ENCODE measurements around the gene ZBTB11.
"Not testable (repeated sequence)": the region's sequence is repeated elsewhere in the genome, so short reads cannot be mapped to it uniquely, and the experiment has no call there.

Gene ZBTB11

DNA sequence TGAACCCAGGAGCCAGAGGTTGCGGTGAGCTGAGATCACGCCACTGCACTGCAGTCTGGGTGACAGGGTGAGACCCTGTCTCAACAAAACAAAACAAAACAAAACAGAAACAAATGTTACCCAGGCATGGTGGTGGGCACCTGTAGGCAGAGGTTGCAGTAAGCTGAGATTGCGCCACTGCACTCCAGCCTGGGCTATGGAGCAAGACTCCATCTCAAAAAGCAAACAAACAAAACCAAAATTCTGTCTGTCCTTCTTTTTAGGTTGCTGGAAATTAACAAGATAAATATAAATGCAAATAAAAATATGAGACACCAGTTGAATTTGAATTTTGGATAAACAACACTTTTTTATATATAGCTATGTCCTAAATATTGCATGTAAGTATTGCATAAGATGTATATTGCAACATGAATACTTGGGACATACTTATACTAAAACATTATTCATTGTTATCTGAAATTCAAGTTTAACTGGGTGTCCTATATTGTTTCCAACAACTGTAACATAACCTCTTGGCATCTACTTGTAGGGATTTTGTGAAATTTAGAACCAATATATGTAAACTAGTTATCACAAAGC, 42.8 kb upstream of the ZBTB11 start:
- no peaks in the 10 kb centered on the region for H3K9me3 ChIP-seq (ENCODE audit: low read depth, low read length)
- H3K27ac ChIP-seq, result no peak overlapping the region
- no peak overlapping the region for H3K4me3 ChIP-seq
- H3K36me3 ChIP-seq (ENCODE audit: insufficient read depth, low read length), result no peaks in the 10 kb centered on the region
- H3K9ac ChIP-seq (ENCODE audit: insufficient read length), result no peak overlapping the region
- DNase-seq (ENCODE audit: low read depth, low spot score), result no peak
- TF ChIP-seq POLR2AphosphoS5 (IDR thresholded peaks at IDR 0.05; ENCODE audit: borderline replicate concordance, low read depth, low read length) (no peak), EZH2 (IDR thresholded peaks at IDR 0.05) (no peak), FOXP2 (optimal IDR thresholded peaks at IDR 0.05; ENCODE audit: control extremely low read depth, extremely low read length, insufficient read depth) (no peak)

DNA sequence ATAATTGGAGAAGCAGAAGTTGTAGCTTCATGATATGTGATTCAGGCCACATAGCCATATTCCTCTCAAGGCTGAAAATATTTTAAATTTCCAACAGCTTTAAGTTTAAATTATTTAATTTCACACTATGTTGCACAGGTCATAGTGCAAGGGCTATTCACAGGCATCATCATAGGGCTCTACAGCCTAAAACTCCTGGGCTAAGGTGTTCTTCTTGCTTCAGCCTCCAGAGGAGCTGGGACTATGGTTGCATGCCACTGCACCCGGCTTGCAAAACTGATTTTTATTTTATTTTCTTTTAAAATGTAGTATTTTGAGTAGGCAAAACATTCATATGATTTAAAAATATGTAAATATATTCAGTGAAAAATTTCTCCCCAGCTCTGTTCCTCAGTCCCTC, 41.5 kb upstream of the ZBTB11 start:
- H3K27ac ChIP-seq, result no peak overlapping the region
- no peaks in the 10 kb centered on the region for H3K36me3 ChIP-seq (ENCODE audit: insufficient read depth, low read length)
- H3K4me3 ChIP-seq, result no peak overlapping the region
- H3K9me3 ChIP-seq (ENCODE audit: low read depth, low read length), result no peaks in the 10 kb centered on the region
- TF ChIP-seq POLR2AphosphoS5 (IDR thresholded peaks at IDR 0.05; ENCODE audit: borderline replicate concordance, low read depth, low read length) (no peak), EZH2 (IDR thresholded peaks at IDR 0.05) (no peak), FOXP2 (optimal IDR thresholded peaks at IDR 0.05; ENCODE audit: control extremely low read depth, extremely low read length, insufficient read depth) (no peak)
- no peak for DNase-seq (ENCODE audit: low read depth, low spot score)
- no peak overlapping the region for H3K9ac ChIP-seq (ENCODE audit: insufficient read length)

DNA sequence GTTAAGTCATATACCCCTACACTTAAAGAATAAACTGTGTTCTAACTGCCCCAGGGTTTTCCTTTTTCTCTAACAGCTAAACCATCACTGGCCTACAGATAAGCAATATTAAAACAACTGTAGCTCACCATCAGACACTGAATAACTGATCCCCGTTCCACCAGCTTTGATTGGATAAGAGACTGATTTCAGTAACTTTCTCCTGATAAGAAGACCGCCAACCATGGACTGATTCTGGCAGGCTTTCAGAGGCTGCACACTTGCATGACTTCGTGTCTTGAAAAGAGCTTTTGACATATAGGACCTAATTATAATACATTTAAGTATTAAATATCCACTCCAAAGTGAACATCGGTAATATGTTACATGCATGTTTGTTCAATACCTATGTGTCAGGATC, 32.2 kb upstream of the ZBTB11 start:
- H3K9me3 ChIP-seq (ENCODE audit: low read depth, low read length), result no peaks in the 10 kb centered on the region

DNA sequence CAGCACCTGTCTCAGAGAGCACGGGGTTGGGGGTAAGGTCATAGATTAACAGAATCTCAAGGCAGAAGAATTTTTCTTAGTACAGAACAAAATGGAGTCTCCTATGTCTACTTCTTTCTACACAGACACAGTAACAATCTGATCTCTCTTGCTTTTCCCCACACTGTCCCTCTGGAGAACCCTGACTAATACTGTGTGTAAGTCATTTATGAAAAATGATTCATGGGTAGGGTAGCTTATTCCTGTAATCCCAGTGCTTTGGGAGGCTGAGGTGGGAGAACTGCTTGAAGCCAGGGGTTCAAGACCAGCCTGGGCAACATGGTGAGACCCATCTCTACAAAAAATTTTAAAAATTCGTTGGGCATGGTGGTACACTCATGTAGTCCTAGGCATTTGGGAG, 27.7 kb upstream of the ZBTB11 start:
- not testable (repeated sequence) for H3K4me3 ChIP-seq; H3K36me3 ChIP-seq (ENCODE audit: insufficient read depth, low read length); DNase-seq (ENCODE audit: low read depth, low spot score); H3K27ac ChIP-seq; H3K9me3 ChIP-seq (ENCODE audit: low read depth, low read length); H3K9ac ChIP-seq (ENCODE audit: insufficient read length)

More for the DNA sequence above, 32.2 kb upstream of the ZBTB11 start:
- no peak for DNase-seq (ENCODE audit: low read depth, low spot score)
- Histone ChIP-seq H3K36me3 (ENCODE audit: insufficient read depth, low read length) (no peaks in the 10 kb centered on the region), H3K27ac (no peak overlapping the region), H3K4me3 (no peak overlapping the region), H3K9ac (ENCODE audit: insufficient read length) (no peak overlapping the region)
- no peak for TF ChIP-seq FOXP2 (optimal IDR thresholded peaks at IDR 0.05; ENCODE audit: control extremely low read depth, extremely low read length, insufficient read depth)

DNA sequence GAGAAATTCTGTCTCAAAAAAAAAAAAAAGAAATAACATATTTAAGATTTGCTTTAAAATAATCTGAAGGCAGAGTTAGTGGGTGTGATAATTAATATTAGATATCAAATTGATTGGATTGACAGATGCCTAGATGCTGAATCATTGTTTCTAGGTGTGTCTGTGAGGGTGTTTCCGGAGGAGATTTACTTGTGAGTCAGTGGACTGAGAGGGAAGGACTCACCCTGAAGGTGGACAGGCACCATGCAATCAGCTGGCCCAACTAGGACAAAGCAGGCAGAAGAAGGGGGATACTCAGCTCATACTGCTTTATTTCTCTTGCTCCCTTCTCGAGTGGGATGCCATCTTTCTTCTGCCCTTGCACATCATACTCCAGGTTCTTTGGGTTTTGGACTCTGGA, 26.2 kb upstream of the ZBTB11 start:
- no peaks in the 10 kb centered on the region for H3K9me3 ChIP-seq (ENCODE audit: low read depth, low read length)
- H3K4me3 ChIP-seq, result no peak overlapping the region
- TF ChIP-seq EZH2 (IDR thresholded peaks at IDR 0.05), result no peak
- no peak for TF ChIP-seq POLR2AphosphoS5 (IDR thresholded peaks at IDR 0.05; ENCODE audit: borderline replicate concordance, low read depth, low read length)
- no peak for TF ChIP-seq FOXP2 (optimal IDR thresholded peaks at IDR 0.05; ENCODE audit: control extremely low read depth, extremely low read length, insufficient read depth)
- H3K27ac ChIP-seq, result no peak overlapping the region
- no peaks in the 10 kb centered on the region for H3K36me3 ChIP-seq (ENCODE audit: insufficient read depth, low read length)
- no peak overlapping the region for H3K9ac ChIP-seq (ENCODE audit: insufficient read length)
- DNase-seq (ENCODE audit: low read depth, low spot score), result no peak

DNA sequence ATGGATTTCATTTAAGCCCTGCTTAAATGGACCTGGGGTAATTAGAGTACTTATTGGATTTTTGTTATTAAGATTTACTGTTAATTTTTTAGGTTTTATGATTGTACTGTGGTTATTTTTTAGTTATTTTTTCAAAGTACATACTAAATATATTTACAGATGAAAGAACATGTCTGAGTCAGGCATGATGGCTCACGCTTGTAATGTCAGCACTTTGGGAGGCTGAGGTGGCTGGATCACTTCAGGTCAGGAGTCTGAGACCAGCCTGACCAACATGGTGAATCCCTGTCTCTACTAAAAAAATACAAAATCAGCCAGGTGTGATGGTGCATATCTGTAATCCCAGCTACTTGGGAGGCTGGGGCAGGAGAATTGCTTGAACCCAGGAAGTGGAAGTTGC, 25.8 kb upstream of the ZBTB11 start:
- H3K4me3 ChIP-seq, result no peak overlapping the region
- no peaks in the 10 kb centered on the region for H3K36me3 ChIP-seq (ENCODE audit: insufficient read depth, low read length)
- no peaks in the 10 kb centered on the region for H3K9me3 ChIP-seq (ENCODE audit: low read depth, low read length)
- TF ChIP-seq POLR2AphosphoS5 (IDR thresholded peaks at IDR 0.05; ENCODE audit: borderline replicate concordance, low read depth, low read length), result no peak
- TF ChIP-seq FOXP2 (optimal IDR thresholded peaks at IDR 0.05; ENCODE audit: control extremely low read depth, extremely low read length, insufficient read depth), result no peak
- no peak for TF ChIP-seq EZH2 (IDR thresholded peaks at IDR 0.05)
- no peak overlapping the region for H3K9ac ChIP-seq (ENCODE audit: insufficient read length)
- no peak for DNase-seq (ENCODE audit: low read depth, low spot score)
- no peak overlapping the region for H3K27ac ChIP-seq

DNA sequence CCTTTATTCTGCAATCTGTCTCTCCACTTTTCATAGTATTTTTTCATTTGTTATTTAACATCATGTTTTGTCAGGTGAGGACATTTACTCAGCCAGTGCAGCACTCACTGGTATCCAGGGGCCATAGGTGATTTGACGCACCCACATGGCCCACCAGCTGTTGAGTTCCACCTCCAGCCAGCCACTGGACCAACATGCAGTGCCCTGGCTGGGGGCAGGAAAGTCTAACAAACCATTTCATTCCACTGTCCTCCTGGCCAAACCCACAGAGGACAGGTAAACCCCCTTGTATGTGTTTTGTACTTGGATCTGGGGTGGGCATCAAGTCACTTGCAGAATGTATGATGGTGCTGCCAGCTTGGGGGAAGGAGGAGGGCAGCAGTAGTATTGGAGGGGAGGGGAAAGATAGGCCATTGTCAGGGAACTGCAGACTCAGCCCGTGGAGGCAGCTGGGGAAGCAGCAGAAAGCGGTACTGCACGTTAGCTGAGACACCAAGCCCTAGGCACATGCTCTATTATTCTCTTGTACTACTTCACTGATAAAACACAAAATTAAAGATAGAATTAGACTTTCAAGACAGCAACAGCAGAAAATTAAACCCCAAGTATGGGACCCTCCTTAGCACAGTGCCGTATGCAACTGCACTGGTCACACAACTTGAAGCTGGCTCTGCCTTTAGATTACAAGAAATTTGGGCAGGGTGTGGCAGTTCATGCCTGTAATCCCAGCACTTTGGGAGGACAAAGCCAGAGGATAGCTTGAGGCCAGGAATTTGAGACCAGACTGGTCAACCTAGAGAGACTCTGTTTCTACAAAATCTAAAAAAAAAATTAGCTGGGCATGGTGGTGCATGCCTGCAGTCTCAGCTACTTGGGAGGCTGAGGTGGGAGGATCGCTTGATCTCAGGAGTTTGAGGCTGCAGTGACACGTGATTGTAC, 25.0 kb upstream of the ZBTB11 start:
- no peaks in the 10 kb centered on the region for H3K36me3 ChIP-seq (ENCODE audit: insufficient read depth, low read length)
- DNase-seq (ENCODE audit: low read depth, low spot score), result no peak
- no peak overlapping the region for H3K27ac ChIP-seq
- no peak overlapping the region for H3K9ac ChIP-seq (ENCODE audit: insufficient read length)
- H3K4me3 ChIP-seq, result no peak overlapping the region
- TF ChIP-seq EZH2 (IDR thresholded peaks at IDR 0.05), result no peak
- TF ChIP-seq FOXP2 (optimal IDR thresholded peaks at IDR 0.05; ENCODE audit: control extremely low read depth, extremely low read length, insufficient read depth), result no peak
- no peak for TF ChIP-seq POLR2AphosphoS5 (IDR thresholded peaks at IDR 0.05; ENCODE audit: borderline replicate concordance, low read depth, low read length)
- H3K9me3 ChIP-seq (ENCODE audit: low read depth, low read length), result no peaks in the 10 kb centered on the region

DNA sequence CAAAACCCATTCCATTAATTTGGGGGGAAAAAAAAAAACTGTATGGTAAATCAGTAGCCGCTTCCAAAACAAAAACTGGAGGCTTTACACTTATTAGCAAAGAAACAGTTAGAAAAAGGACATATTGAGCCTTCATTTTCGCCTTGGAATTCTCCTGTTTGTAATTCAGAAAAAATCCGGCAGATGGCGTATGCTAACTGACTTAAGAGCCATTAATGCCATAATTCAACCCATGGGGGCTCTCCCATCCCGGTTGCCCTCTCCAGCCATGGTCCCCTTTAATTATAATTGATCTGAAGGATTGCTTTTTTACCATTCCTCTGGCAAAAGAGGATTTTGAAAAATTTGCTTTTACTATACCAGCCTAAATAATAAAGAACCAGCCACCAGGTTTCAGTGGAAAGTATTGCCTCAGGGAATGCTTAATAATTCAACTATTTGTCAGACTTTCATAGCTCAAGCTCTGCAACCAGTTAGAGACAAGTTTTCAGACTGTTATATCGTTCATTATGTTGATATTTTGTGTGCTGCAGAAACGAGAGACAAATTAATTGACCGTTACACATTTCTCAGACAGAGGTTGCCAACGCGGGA, 18.9 kb upstream of the ZBTB11 start:
- no peak for TF ChIP-seq EZH2 (IDR thresholded peaks at IDR 0.05)
- no peak for TF ChIP-seq POLR2AphosphoS5 (IDR thresholded peaks at IDR 0.05; ENCODE audit: borderline replicate concordance, low read depth, low read length)
- TF ChIP-seq FOXP2 (optimal IDR thresholded peaks at IDR 0.05; ENCODE audit: control extremely low read depth, extremely low read length, insufficient read depth), result no peak
- H3K4me3 ChIP-seq, result peak overlapping the region; percentile 54
- no peaks in the 10 kb centered on the region for H3K9me3 ChIP-seq (ENCODE audit: low read depth, low read length)
- no peak for DNase-seq (ENCODE audit: low read depth, low spot score)
- peak overlapping the region; percentile 62 for H3K27ac ChIP-seq
- no peaks in the 10 kb centered on the region for H3K36me3 ChIP-seq (ENCODE audit: insufficient read depth, low read length)
- H3K9ac ChIP-seq (ENCODE audit: insufficient read length), result no peak overlapping the region

DNA sequence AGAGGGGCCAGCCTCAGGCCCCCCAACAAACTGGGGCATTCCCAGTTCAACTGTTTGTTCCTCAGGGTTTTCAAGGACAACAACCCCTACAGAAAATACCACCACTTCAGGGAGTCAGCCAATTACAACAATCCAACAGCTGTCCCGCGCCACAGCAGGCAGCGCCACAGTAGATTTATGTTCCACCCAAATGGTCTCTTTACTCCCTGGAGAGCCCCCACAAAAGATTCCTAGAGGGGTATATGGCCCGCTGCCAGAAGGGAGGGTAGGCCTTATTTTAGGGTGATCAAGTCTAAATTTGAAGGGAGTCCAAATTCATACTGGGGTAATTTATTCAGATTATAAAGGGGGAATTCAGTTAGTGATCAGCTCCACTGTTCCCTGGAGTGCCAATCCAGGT, 17.9 kb upstream of the ZBTB11 start:
- DNase-seq (ENCODE audit: low read depth, low spot score); H3K4me3 ChIP-seq: not testable (repeated sequence)

DNA sequence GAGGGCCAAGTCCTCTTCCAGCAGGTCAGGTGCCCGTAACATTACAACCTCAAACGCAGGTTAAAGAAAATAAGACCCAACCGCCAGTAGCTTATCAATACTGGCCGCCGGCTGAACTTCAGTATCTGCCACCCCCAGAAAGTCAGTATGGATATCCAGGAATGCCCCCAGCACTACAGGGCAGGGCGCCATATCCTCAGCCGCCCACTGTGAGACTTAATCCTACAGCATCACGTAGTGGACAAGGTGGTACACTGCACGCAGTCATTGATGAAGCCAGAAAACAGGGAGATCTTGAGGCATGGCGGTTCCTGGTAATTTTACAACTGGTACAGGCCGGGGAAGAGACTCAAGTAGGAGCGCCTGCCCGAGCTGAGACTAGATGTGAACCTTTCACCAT, 16.6 kb upstream of the ZBTB11 start:
- DNase-seq (ENCODE audit: low read depth, low spot score); H3K4me3 ChIP-seq; H3K27ac ChIP-seq: not testable (repeated sequence)

More for the DNA sequence above, 17.9 kb upstream of the ZBTB11 start:
- H3K9me3 ChIP-seq (ENCODE audit: low read depth, low read length); H3K9ac ChIP-seq (ENCODE audit: insufficient read length); H3K36me3 ChIP-seq (ENCODE audit: insufficient read depth, low read length); H3K27ac ChIP-seq: not testable (repeated sequence)

DNA sequence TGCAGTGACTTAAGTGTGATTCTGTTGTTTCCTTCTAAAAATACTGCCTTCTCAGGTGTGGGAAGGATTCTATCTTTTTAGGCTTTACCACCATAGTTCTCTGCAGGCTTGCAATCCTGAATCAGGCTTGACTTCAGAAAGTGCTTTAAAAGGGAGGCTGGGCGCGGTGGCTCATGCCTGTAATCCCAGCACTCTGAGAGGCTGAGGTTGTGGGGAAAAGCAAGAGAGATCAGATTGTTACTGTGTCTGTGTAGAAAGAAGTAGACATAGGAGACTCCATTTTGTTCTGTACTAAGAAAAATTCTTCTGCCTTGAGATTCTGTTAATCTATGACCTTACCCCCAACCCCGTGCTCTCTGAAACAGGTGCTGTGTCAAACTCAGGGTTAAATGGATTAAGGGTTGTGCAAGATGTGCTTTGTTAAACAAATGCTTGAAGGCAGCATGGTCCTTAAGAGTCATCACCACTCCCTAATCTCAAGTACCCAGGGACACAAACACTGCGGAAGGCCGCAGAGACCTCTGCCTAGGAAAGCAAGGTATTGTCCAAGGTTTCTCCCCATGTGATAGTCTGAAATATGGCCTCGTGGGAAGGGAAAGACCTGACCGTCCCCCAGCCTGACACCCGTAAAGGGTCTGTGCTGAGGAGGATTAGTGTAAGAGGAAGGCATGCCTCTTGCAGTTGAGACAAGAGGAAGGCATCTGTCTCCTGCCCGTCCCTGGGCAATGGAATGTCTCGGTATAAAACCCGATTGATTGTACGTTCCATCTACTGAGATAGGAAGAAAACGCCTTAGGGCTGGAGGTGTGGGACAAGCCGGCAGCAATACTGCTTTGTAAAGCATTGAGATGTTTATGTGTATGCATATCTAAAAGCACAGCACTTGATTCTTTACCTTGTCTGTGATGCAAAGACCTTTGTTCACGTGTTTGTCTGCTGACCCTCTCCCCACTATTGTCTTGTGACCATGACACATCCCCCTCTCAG, 15.0 kb upstream of the ZBTB11 start:
- not testable (repeated sequence) for DNase-seq (ENCODE audit: low read depth, low spot score); H3K9me3 ChIP-seq (ENCODE audit: low read depth, low read length); H3K27ac ChIP-seq; H3K9ac ChIP-seq (ENCODE audit: insufficient read length); H3K4me3 ChIP-seq; H3K36me3 ChIP-seq (ENCODE audit: insufficient read depth, low read length)

More for the DNA sequence above, 16.6 kb upstream of the ZBTB11 start:
- not testable (repeated sequence) for H3K9me3 ChIP-seq (ENCODE audit: low read depth, low read length); H3K36me3 ChIP-seq (ENCODE audit: insufficient read depth, low read length); H3K9ac ChIP-seq (ENCODE audit: insufficient read length)

Data from SK-N-MC (cell line).